Right lobe of liver (tissue), 6 donors: ENCODE results near the gene SUSD2. TPM values are rescaled to one million over a fixed set of nuclear protein-coding genes. Genes with fewer than 3 reads are reported as not detected.

Source experiments
- ATAC-seq, 4 donors: fragments of 200-7000 bp; cut with Tn5 transposase; one replicate each; pipeline ENCODE4 v1.9.1; 2020; ENCODE audit warnings: mild to moderate bottlenecking in 4 of 4, moderate library complexity in 4 of 4
- DNase-seq, 3 donors: peaks; one replicate each; pipeline ENCODE4 v3.0.0-alpha.2; 2020
- H3K27ac ChIP-seq, 3 donors: fragments of 200-600 bp; one replicate each; pipeline ENCODE4 v1.8.0; 2022
- H3K27me3 ChIP-seq, 2 donors: fragments of 200-600 bp; one replicate each; pipeline ENCODE4 v1.8.0; 2022
- H3K36me3 ChIP-seq, 4 donors: fragments of 200-600 bp; sonication (generic) in 1 of 4; one replicate each; pipeline versions ENCODE4 v1.5.1 to v1.8.0; 2017 to 2022; ENCODE audit warnings: control low read depth in 1 of 4
- H3K4me1 ChIP-seq, 4 donors: fragments of 200-600 bp; sonication (generic) in 1 of 4; one replicate each; pipeline versions ENCODE4 v1.5.1 to v1.8.0; 2017 to 2022; ENCODE audit warnings: control low read depth in 1 of 4
- H3K4me3 ChIP-seq, 3 donors: fragments of 200-600 bp; one replicate each; pipeline ENCODE4 v1.8.0; 2022
- H3K9me3 ChIP-seq, 4 donors: fragments of 200-600 bp; sonication (generic) in 1 of 4; one replicate each; pipeline versions ENCODE4 v1.5.1 to v1.8.0; 2017 to 2022; ENCODE audit warnings: control low read depth in 1 of 4
- POLR2A ChIP-seq: fragments of 450-650 bp; IDR thresholded peaks from one replicate; pipeline ENCODE4 v1.6.1; 2017; ENCODE audit warnings: antibody characterized with exemption, mild to moderate bottlenecking
- WGBS: methylation state at CpG from one replicate; pipeline ENCODE4 v1.1.6; 2018; ENCODE audit warnings: low coverage, low lambda C conversion rate; ENCODE audit not compliant: insufficient coverage; ENCODE audit errors: missing lambda C conversion rate; 5-methylcytosine and 5-hydroxymethylcytosine counted together
- intact Hi-C, 2 donors: fragments of 100-400 bp; cut with DNase I; formaldehyde crosslinking; loops; one replicate each; pipeline versions ENCODE4 v1.11.2 to v1.14.1; 2022
- total RNA-seq, 6 experiments: library from RNA; depleted of rRNA in 2 of 6; stranded (reverse); fragments of >200 nt in 2 of 6; fragmentation: NEBNext Ultra II Directional in 3 of 6; extraction: Animal tissue kit (Norgen Biotek cat#: 25700) in 3 of 6; gene quantifications; one replicate each; pipeline versions ENCODE4 v1.1.0 to v1.2.4, GENCODE V29; 2016 to 2023
- TF ChIP-seq, protein P1 (sequence below), 4 donors: fragments of 200-600 bp in 3 of 4; fragments of 450-650 bp in 1 of 4; IDR thresholded peaks; one replicate each; pipeline versions ENCODE4 v1.5.1 to v1.8.0; 2016 to 2022; ENCODE audit warnings: antibody characterized with exemption in 4 of 4, mild to moderate bottlenecking in 2 of 4
- donor health status: DM: no; HTN: yes; CAD: no.
- donor health status: DM: no; HTN: no; CAD: no.
- donor health status: DM: no; HTN: no; CAD: no.
- donor health status: DM: no; HTN: yes; CAD: no.
- donor health status: DM: no; HTN: yes; CAD: no.

SUSD2 gene
- total RNA-seq, 6 experiments from 2014 or later, result 0.61 to 6.8 (median 2.0) TPM

DNA sequence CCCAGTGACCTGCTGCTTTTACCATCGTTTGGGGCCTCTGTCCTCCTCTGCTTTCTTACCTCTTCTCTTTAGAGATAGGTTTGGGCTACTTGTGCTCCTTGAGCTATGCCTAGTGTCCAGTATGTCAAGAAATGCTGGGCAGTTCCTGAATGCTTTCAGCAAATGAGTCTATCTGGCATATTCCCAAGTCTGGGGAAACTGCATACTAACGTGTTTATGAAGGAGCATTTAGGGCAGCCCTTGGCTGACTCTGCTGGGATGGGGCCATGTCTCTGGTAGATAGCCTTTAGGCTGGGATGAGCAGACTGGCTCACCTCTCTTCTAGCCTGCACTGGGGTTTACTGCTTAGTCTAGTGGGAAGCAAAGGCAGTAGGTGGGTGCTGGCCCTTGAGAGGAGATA, 43.7 kb upstream of the SUSD2 start:
- intact Hi-C loops, result no loop called here
- 57% methylated on average over 2 of the region's 2 CpGs for WGBS
- ATAC-seq (no peak), DNase-seq (no peak)
- TF ChIP-seq POLR2A, result no peak
- TF ChIP-seq, protein P1, sequence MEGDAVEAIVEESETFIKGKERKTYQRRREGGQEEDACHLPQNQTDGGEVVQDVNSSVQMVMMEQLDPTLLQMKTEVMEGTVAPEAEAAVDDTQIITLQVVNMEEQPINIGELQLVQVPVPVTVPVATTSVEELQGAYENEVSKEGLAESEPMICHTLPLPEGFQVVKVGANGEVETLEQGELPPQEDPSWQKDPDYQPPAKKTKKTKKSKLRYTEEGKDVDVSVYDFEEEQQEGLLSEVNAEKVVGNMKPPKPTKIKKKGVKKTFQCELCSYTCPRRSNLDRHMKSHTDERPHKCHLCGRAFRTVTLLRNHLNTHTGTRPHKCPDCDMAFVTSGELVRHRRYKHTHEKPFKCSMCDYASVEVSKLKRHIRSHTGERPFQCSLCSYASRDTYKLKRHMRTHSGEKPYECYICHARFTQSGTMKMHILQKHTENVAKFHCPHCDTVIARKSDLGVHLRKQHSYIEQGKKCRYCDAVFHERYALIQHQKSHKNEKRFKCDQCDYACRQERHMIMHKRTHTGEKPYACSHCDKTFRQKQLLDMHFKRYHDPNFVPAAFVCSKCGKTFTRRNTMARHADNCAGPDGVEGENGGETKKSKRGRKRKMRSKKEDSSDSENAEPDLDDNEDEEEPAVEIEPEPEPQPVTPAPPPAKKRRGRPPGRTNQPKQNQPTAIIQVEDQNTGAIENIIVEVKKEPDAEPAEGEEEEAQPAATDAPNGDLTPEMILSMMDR (IDR thresholded peaks at IDR 0.05), result no peak
- Histone ChIP-seq H3K36me3 (peaks cover 0 to 4% (median 0%) of the 10 kb centered on the region in 4 donors), H3K9me3 (no peaks in the 10 kb centered on the region), H3K27me3 (no peaks in the 10 kb centered on the region), H3K4me3 (no peak overlapping the region), H3K4me1 (no peaks in the 10 kb centered on the region), H3K27ac (no peak overlapping the region)

DNA sequence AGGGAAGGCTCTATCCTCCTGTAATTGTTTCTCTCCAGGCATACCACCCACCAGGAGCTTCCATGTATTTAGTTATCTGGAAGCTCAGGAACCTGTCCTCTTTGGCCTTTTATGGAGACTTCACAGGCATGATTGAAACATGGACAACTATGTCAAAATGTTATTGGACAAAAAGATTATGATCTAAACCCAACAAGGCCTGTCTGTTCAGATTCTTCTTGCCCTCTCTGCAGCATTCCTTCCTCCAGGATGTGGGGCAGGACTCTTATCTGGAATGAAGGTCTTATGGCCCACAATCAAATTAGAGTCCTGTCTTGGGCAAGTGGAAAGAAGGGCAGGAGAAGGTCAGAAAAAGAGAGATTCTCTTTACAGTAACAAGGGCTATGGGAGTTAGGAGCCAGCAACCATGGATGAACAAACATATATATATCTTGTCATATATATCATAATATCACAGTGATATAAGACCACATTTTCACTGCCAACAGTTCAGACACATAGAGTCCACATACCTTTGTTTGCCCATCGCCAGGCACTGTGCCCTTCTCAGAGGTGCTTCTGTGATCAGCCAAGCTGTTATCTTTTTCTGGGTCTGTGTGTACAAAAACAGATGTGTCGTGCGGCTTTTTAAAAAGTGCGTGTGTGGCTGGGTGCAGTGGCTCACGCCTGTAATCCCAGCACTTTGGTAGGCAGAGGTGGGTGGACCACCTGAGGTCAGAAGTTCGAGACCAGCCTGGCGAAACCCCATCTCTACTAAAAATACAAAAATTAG, 42.5 kb upstream of the SUSD2 start:
- Histone ChIP-seq H3K36me3 (peaks cover 0 to 4% (median 0%) of the 10 kb centered on the region in 4 donors), H3K4me1 (no peaks in the 10 kb centered on the region), H3K4me3 (no peak overlapping the region), H3K27ac (no peak overlapping the region), H3K27me3 (no peaks in the 10 kb centered on the region), H3K9me3 (no peaks in the 10 kb centered on the region)
- no peak for TF ChIP-seq POLR2A
- DNase-seq (no peak), ATAC-seq (no peak)
- WGBS, result 86% methylated on average over 7 of the region's 7 CpGs
- intact Hi-C loops, result no loop called here

DNA sequence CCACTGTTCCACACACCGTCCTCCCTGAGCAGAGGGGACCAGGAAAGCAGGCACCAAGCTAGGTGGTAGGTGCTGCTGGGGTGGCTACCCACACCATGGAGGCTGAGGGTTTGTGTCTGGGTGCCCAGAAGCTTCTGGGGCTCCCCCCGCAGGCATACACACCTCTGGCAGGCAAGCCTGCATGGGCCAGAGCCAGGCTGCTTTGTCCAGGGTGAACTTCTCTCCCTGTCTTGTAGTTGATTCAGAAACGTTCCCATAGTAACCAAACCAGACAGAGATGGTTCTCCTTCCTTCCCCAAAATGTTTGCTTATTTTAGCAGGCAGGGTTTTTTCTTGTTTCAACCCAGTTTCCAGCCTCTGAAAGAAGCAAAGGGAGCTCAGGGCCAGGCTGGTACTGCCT, 40.9 kb upstream of the SUSD2 start:
- H3K36me3 ChIP-seq, result peaks cover 0 to 2% (median 0%) of the 10 kb centered on the region in 4 donors
- H3K9me3 ChIP-seq, result no peaks in the 10 kb centered on the region
- peaks cover 0 to 1% (median 0%) of the 10 kb centered on the region in 4 donors for H3K4me1 ChIP-seq
- H3K4me3 ChIP-seq, result no peak overlapping the region
- DNase-seq (no peak), ATAC-seq (peak; percentile 9 to 63 (median 46))
- TF ChIP-seq, protein P1 (IDR thresholded peaks at IDR 0.05), result no peak
- no peak for TF ChIP-seq POLR2A
- 40% methylated on average over 1 of the region's 3 CpGs for WGBS
- intact Hi-C loops, result no loop called here
- no peaks in the 10 kb centered on the region for H3K27me3 ChIP-seq
- no peak overlapping the region for H3K27ac ChIP-seq

DNA sequence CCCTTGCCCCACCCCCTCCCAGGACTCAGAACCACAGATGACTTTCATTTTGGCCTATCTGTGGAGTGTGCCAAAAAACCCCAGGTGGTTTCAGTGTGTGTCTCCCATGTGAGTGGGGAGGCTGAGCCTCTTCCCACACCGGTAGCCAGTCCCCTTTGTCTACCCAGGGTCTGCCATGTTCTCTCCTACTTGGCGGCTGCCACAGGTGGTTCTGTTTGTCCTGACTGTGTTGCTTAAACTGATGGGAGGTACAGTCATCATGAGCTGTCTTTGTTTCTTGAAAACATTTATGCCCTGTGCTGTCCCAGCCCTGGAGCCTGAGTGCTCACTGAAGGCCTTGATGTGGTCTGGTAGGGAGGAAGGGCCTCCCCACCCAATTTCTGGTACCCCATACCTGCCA, 39.7 kb upstream of the SUSD2 start:
- ATAC-seq (no peak), DNase-seq (no peak)
- H3K9me3 ChIP-seq, result no peaks in the 10 kb centered on the region
- no peak for TF ChIP-seq POLR2A
- TF ChIP-seq, protein P1 (IDR thresholded peaks at IDR 0.05), result no peak
- H3K4me3 ChIP-seq, result no peak overlapping the region
- no peaks in the 10 kb centered on the region for H3K27me3 ChIP-seq
- H3K36me3 ChIP-seq, result no peaks in the 10 kb centered on the region
- peaks cover 0 to 11% (median 7%) of the 10 kb centered on the region in 4 donors for H3K4me1 ChIP-seq
- intact Hi-C loops, result no loop called here
- H3K27ac ChIP-seq, result no peak overlapping the region
- WGBS, result 85% methylated on average over 2 of the region's 2 CpGs

DNA sequence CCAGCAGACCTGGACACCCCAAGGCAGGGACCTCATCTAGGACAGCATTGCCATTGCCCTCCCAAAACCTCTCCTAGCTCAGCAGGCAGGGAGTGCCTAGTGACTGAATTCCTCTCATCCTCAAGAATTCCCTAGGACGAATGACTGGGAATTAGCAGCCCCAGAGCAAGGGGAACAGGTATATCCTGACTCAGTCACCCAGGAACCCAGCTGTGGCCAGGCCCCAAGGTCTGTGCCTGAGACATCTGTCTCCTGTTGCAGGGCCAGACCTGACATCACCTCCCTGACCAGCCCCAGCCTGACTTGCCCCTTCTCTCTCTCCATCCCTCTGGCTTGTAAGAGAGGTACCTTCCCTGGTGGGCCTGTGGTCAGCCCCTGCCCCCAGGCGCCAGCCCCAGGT, 39.0 kb upstream of the SUSD2 start:
- H3K36me3 ChIP-seq, result no peaks in the 10 kb centered on the region
- intact Hi-C loops, result no loop called here
- no peaks in the 10 kb centered on the region for H3K9me3 ChIP-seq
- H3K4me3 ChIP-seq, result no peak overlapping the region
- TF ChIP-seq POLR2A, result no peak
- TF ChIP-seq, protein P1 (IDR thresholded peaks at IDR 0.05), result no peak
- ATAC-seq (no peak), DNase-seq (no peak)
- H3K27ac ChIP-seq, result no peak overlapping the region
- peaks cover 0 to 14% (median 7%) of the 10 kb centered on the region in 4 donors for H3K4me1 ChIP-seq
- no CpG with 5 or more reads among the region's 2 CpGs for WGBS
- H3K27me3 ChIP-seq, result no peaks in the 10 kb centered on the region
